GM10847 (cell line): Measurements from ENCODE around the gene PLXNB3.

Experiments used
- POLR2A ChIP-seq: IDR thresholded peaks from 2 replicates; pipeline ENCODE4 v1.6.1; 2011; ENCODE audit not compliant: insufficient read length; ENCODE audit errors: extremely low read depth

The PLXNB3 gene

DNA sequence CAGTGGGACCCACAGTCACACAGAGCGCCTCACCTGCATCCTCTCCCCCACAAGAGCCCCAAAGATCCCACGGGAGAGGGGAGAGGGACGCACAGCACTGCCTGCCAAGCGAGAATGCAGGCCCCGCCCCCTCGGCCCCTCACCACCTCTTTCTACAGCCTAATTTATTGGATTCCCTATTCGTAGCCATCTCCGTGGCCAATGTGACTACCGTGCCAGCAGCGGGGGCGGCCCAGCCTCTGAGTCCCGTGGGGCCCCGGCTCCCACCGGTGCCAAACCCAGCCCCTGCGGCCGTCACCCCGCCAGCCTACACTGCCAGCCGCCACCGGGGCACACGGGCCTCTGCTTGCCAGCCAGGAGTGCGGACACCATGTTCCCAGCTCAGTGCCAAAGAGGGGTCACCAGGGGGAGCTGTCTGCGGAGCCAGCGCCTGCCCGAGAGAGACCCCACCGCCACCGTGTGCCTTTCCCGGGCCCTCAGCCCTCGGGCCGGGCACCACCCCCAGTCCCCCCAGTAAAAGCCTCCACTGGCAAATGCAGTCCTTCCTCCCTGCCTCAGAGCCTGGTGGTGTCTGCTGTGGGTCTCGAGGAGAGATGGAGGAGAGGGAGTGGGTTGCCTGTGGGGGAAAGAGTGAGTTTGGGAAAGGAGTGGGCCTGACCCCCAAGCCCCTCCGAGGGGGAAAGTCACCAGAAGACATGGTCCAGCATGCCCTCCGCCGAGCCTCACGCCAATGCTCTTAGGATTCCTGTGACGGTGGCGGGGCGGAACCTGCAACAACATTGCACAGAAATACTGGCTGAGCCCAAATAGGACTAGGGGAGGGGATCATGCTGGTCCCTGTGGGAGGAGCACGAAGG, 19.6 kb upstream of the PLXNB3 start:
- no peak for TF ChIP-seq POLR2A

GRCh38 chrX:153746359-153746758, 17.7 kb upstream of the PLXNB3 start:
- TF ChIP-seq POLR2A = no peak

GRCh38 chrX:153750127-153750774, 13.8 kb upstream of the PLXNB3 start:
- no peak for TF ChIP-seq POLR2A

DNA sequence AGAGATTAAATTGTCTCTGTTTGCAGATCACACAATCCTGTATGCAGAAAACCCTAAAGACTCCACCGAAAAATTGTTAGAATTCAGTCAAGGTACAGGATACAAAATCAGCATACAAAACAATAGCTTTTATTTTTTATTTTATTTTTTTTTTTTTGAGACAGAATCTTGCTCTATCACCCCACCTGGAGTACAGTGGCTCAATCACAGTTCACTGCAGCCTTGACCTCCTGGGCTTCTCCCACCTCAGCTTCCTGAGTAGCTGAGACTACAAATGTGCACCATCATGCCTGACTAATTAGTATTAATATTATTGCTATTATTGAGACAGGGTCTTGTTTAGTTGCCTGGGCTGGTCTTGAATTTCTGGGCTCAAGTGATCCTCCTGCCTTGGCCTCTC, 8.9 kb upstream of the PLXNB3 start:
- TF ChIP-seq POLR2A = no peak

DNA sequence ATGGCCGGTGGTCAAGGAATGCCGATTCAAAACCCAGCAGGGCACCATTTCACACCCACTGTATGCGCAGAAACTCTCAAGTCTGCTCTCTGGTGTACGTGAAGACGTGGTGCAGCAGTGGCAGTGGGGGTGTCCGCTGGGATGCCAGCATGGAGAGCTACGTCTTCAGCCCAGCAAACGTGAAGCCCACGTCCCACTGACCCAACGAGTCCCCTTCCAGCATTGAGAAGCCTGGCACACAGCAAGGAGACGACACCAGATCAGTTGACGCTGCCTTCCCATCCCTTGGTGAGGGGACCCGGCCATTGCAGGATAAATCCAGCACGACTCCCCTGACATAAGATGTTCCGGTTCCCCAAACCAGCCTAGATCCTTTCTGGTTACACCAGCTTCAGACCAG, 2.2 kb upstream of the PLXNB3 start:
- TF ChIP-seq POLR2A = no peak

DNA sequence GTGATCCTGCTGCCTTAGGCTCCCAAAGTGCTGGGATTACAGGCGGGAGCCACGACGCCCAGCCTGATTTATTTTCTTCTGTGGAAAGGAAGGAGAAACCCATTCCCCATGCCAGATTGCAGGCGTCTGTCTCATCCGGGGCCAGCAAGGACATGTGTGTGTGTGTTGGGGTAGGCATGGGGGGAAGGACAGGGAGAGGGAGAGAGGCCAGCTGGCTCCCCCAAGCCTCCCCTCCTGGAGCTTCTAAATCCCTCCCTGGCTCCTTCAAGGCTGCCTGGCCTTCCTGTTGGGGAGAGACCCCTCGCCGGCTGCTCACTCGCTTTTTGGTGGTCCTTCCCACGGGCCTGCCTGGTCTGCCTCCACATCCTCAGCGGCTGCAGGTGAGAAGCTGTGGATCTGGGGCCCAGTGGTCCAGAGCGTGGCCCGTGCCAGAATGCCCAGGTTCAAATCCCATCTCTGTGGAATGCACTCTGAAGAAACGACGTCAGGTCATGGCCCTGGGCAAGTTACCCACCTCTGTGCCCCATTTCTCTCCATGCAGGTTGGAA, 1.3 kb upstream of the PLXNB3 start:
- TF ChIP-seq POLR2A = no peak

GRCh38 chrX:153763298-153763932, 634 bp upstream of the PLXNB3 start:
- TF ChIP-seq POLR2A = no peak

DNA sequence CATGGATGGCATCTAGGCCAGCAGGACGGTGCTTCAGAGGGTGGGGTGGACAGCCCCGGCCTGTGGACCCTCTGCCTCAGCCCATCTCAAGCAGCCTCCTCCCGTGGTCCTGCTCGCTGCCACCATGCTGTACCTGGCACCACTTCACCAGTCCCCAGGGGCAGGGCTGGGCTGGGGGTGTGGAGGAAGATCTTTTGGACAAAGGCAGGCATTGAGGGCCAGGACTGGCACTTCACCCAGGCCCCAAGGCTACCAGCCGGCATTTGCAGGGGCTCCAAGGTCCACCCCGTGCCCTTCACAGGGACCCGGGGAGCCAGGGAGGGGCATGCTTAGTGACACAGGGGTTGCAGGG, 713 bp downstream of the PLXNB3 start:
- TF ChIP-seq POLR2A = no peak

DNA sequence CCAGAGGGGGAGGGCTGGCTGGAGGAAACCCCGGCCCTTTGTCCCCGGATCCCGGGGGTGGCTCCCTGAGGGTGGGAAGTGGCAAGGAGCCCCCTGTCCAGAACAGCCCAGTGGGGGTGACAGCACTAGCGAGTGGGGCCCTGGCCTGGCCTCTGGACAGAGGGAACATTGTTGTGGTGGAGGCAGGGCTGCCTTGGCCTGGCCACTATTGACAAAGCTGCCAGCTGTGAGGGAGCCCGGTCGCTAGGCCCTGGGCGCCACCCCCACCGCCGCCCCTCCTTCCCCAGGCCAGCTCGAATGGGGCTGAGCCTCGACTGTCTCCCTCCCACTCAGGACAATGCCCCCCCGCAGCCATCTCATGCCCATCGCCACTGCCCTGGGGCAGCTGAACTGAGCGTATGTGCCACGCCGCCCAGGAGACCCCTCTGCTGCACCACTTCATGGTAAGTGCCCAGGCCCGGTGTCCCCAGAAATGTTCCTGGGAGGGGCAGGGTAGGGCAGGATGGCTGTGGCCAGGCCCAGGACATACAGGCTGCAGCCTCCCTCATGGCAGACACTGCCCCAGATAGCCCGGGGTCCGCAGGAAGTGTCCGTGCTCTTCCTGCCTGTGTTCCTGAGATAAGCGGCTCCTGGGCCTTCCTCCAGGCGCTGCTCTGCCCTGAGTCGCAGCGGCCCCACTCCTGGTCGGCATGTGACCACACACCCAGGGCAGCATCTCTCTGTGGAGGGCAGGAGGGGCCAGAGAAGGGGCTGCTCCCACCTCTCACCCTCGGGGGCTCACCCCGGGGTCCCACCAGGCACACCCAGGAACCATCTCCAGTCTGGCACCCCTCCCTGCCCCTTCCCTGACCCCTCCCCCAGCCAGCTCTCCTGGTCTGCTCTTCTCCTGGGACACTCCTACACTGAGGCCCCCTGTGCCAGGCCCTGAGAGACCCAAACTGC, 1.4 kb downstream of the PLXNB3 start:
- no peak for TF ChIP-seq POLR2A

- no peak for TF ChIP-seq POLR2A
Measured at GRCh38 chrX:153766098-153766817, 2.2 kb downstream of the PLXNB3 start.

DNA sequence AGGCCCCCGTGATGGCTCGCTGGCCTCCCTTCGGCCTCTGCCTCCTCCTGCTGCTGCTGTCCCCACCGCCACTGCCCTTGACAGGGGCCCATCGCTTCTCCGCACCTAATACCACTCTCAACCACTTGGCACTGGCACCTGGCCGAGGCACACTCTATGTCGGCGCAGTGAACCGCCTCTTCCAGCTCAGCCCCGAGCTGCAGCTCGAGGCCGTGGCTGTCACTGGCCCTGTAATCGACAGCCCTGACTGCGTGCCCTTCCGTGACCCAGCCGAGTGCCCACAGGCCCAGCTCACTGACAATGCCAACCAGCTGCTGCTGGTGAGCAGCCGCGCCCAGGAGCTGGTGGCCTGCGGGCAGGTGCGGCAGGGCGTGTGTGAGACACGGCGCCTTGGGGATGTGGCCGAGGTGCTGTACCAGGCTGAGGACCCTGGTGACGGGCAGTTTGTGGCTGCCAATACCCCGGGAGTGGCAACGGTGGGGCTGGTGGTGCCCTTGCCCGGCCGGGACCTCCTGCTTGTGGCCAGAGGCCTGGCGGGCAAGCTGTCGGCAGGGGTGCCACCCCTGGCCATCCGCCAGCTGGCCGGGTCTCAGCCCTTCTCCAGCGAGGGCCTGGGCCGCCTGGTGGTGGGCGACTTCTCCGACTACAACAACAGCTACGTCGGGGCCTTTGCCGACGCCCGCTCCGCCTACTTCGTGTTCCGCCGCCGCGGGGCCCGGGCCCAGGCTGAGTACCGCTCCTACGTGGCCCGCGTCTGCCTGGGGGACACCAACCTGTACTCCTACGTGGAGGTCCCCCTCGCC, 3.0 kb downstream of the PLXNB3 start:
- no peak for TF ChIP-seq POLR2A

- no peak for TF ChIP-seq POLR2A
Measured at GRCh38 chrX:153767674-153768055, 3.6 kb downstream of the PLXNB3 start.
